Measurements from ENCODE around the gene TDRD15. TPM values are rescaled to one million over a fixed set of nuclear protein-coding genes. Genes with fewer than 3 reads are reported as not detected.
A peak's percentile ranks its signal among the peaks of the same experiment; 100 is the strongest.

Gene TDRD15
- total and polyA plus RNA-seq, 2 of the 13 experiments (the other 11 are each of a cell fraction or from before 2014, with no cell fraction given), result 0.12 to 0.29 TPM

DNA sequence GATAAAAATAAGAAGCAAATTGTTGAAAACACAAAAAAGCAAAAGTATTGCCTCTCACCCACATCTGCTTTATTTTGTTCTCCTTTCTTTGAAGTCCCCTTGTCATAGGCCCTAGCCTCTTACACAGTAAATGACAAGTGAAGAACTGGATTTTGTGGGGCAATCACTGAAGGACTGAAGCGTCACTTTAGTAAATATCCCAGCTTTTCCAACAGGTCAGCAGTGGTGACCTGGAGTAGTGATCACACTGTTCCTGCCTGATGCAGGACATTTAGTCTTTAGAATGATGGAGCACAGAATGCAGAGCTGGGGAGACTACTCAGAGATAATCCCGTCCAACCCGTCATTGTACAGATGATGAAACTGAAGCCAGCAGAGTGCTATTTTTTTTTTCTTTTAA, 28.1 kb upstream of the TDRD15 start (continued):
- TF ChIP-seq, protein P1, sequence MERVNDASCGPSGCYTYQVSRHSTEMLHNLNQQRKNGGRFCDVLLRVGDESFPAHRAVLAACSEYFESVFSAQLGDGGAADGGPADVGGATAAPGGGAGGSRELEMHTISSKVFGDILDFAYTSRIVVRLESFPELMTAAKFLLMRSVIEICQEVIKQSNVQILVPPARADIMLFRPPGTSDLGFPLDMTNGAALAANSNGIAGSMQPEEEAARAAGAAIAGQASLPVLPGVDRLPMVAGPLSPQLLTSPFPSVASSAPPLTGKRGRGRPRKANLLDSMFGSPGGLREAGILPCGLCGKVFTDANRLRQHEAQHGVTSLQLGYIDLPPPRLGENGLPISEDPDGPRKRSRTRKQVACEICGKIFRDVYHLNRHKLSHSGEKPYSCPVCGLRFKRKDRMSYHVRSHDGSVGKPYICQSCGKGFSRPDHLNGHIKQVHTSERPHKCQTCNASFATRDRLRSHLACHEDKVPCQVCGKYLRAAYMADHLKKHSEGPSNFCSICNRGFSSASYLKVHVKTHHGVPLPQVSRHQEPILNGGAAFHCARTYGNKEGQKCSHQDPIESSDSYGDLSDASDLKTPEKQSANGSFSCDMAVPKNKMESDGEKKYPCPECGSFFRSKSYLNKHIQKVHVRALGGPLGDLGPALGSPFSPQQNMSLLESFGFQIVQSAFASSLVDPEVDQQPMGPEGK (CRISPR knock-in tag; IDR thresholded peaks at IDR 0.05), result 0 out of 2 replicates have a peak, but pooled peaks have one; percentile 2
- TF ChIP-seq MED1 (CRISPR knock-in tag; IDR thresholded peaks at IDR 0.05) (0 out of 2 replicates have a peak, but pooled peaks have one; percentile 32), CREB1 (IDR thresholded peaks at IDR 0.05) (peak; percentile 59), CREB1 (CRISPR knock-in tag; IDR thresholded peaks at IDR 0.05) (peak; percentile 23; the same call in 1 of the 2 replicates), SOX13 (IDR thresholded peaks at IDR 0.05) (no peak), SOX13 (CRISPR knock-in tag; conservative IDR thresholded peaks at IDR 0.05 in 1 of 2, IDR thresholded peaks at IDR 0.05 in 1 of 2) (0 out of 4 replicates have a peak, but pooled peaks of 1 of the 2 experiments have one; percentile 1), CEBPG (CRISPR knock-in tag; IDR thresholded peaks at IDR 0.05) (peak; percentile 57), KMT2B (CRISPR knock-in tag; IDR thresholded peaks at IDR 0.05) (no peak), ZNF343 (CRISPR knock-in tag; IDR thresholded peaks at IDR 0.05) (0 out of 2 replicates have a peak, but pooled peaks have one; percentile 24), ZNF205 (CRISPR knock-in tag; IDR thresholded peaks at IDR 0.05) (0 out of 2 replicates have a peak, but pooled peaks have one; percentile 6), HNF4A (CRISPR knock-in tag; IDR thresholded peaks at IDR 0.05) (0 out of 2 replicates have a peak, but pooled peaks have one; percentile 10), ZMYM4 (CRISPR knock-in tag; IDR thresholded peaks at IDR 0.05) (0 out of 2 replicates have a peak, but pooled peaks have one; percentile 1), KLF13 (CRISPR knock-in tag; IDR thresholded peaks at IDR 0.05) (no peak), GATAD2A (CRISPR knock-in tag; IDR thresholded peaks at IDR 0.05) (peak; percentile 29; the same call in 1 of the 2 replicates), RARA (CRISPR knock-in tag; IDR thresholded peaks at IDR 0.05) (0 out of 2 replicates have a peak, but pooled peaks have one; percentile 15), HNRNPH1 (optimal IDR thresholded peaks at IDR 0.05; ENCODE audit: low read depth, low read length) (no peak), ZNF569 (CRISPR knock-in tag; IDR thresholded peaks at IDR 0.05; ENCODE audit: borderline replicate concordance) (no peak), SNAI1 (CRISPR knock-in tag; IDR thresholded peaks at IDR 0.05; ENCODE audit: borderline replicate concordance) (no peak), ZNF430 (CRISPR knock-in tag; IDR thresholded peaks at IDR 0.05) (0 out of 2 replicates have a peak, but pooled peaks have one; percentile 52)
- TF ChIP-seq, protein P2, sequence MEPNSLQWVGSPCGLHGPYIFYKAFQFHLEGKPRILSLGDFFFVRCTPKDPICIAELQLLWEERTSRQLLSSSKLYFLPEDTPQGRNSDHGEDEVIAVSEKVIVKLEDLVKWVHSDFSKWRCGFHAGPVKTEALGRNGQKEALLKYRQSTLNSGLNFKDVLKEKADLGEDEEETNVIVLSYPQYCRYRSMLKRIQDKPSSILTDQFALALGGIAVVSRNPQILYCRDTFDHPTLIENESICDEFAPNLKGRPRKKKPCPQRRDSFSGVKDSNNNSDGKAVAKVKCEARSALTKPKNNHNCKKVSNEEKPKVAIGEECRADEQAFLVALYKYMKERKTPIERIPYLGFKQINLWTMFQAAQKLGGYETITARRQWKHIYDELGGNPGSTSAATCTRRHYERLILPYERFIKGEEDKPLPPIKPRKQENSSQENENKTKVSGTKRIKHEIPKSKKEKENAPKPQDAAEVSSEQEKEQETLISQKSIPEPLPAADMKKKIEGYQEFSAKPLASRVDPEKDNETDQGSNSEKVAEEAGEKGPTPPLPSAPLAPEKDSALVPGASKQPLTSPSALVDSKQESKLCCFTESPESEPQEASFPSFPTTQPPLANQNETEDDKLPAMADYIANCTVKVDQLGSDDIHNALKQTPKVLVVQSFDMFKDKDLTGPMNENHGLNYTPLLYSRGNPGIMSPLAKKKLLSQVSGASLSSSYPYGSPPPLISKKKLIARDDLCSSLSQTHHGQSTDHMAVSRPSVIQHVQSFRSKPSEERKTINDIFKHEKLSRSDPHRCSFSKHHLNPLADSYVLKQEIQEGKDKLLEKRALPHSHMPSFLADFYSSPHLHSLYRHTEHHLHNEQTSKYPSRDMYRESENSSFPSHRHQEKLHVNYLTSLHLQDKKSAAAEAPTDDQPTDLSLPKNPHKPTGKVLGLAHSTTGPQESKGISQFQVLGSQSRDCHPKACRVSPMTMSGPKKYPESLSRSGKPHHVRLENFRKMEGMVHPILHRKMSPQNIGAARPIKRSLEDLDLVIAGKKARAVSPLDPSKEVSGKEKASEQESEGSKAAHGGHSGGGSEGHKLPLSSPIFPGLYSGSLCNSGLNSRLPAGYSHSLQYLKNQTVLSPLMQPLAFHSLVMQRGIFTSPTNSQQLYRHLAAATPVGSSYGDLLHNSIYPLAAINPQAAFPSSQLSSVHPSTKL (CRISPR knock-in tag; IDR thresholded peaks at IDR 0.05), result peak; percentile 44; the same call in 1 of the 2 replicates
- TF ChIP-seq, protein P3, sequence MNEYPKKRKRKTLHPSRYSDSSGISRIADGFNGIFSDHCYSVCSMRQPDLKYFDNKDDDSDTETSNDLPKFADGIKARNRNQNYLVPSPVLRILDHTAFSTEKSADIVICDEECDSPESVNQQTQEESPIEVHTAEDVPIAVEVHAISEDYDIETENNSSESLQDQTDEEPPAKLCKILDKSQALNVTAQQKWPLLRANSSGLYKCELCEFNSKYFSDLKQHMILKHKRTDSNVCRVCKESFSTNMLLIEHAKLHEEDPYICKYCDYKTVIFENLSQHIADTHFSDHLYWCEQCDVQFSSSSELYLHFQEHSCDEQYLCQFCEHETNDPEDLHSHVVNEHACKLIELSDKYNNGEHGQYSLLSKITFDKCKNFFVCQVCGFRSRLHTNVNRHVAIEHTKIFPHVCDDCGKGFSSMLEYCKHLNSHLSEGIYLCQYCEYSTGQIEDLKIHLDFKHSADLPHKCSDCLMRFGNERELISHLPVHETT (CRISPR knock-in tag; conservative IDR thresholded peaks at IDR 0.05), result no peak
- TF ChIP-seq, protein P4, sequence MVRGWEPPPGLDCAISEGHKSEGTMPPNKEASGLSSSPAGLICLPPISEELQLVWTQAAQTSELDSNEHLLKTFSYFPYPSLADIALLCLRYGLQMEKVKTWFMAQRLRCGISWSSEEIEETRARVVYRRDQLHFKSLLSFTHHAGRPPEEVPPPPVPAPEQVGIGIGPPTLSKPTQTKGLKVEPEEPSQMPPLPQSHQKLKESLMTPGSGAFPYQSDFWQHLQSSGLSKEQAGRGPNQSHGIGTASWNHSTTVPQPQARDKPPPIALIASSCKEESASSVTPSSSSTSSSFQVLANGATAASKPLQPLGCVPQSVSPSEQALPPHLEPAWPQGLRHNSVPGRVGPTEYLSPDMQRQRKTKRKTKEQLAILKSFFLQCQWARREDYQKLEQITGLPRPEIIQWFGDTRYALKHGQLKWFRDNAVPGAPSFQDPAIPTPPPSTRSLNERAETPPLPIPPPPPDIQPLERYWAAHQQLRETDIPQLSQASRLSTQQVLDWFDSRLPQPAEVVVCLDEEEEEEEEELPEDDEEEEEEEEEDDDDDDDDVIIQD (CRISPR knock-in tag; IDR thresholded peaks at IDR 0.05; ENCODE audit: low read depth), result peak; percentile 48; the same call in 1 of the 2 replicates
- TF ChIP-seq, protein P5, sequence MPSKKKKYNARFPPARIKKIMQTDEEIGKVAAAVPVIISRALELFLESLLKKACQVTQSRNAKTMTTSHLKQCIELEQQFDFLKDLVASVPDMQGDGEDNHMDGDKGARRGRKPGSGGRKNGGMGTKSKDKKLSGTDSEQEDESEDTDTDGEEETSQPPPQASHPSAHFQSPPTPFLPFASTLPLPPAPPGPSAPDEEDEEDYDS (CRISPR knock-in tag; IDR thresholded peaks at IDR 0.05), result 0 out of 2 replicates have a peak, but pooled peaks have one; percentile 0

All from HepG2 (cell line).